Measurements from ENCODE around the gene LRRC3B.

Gene LRRC3B

GRCh38 chr3:26639339-26639738 lies 16.8 kb downstream of the LRRC3B start:
- DNase-seq (ENCODE audit: extremely low read depth, low read depth) = no peak
- H3K4me3 ChIP-seq (replicated peaks; ENCODE audit: low read depth, low read length) = no peak overlapping the region
- TF ChIP-seq CTCF (IDR thresholded peaks at IDR 0.05; ENCODE audit: low read depth, low read length, missing control alignments) = no peak

GRCh38 chr3:26647078-26647477 lies 24.5 kb downstream of the LRRC3B start:
- TF ChIP-seq CTCF (IDR thresholded peaks at IDR 0.05; ENCODE audit: low read depth, low read length, missing control alignments) = no peak
- DNase-seq (ENCODE audit: extremely low read depth, low read depth) = no peak

GRCh38 chr3:26648461-26648860 lies 25.9 kb downstream of the LRRC3B start:
- TF ChIP-seq CTCF (IDR thresholded peaks at IDR 0.05; ENCODE audit: low read depth, low read length, missing control alignments) = no peak
- DNase-seq (ENCODE audit: extremely low read depth, low read depth) = no peak
- H3K4me3 ChIP-seq (replicated peaks; ENCODE audit: low read depth, low read length) = no peak overlapping the region

More at GRCh38 chr3:26647078-26647477, 24.5 kb downstream of the LRRC3B start:
- no peak overlapping the region for H3K4me3 ChIP-seq (replicated peaks; ENCODE audit: low read depth, low read length)

DNA sequence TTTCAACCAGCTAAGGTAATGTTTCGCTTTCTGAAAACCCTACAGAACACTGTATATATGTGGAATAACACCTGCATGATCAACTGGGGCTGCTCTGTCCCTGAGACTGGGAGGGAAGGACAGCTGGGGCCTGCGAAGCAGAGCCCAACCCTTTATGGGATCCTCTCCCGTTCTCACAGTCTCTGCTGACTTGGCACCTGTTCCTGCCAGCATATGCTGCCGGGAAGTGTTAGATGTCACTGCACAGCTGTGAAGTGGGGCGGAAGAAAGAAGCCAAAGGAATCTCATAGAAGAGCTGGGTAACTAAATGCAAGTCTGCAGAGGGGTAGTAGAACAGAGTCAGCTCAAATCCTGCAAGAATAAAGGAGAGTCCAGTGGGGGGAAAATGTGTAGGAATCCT lies 29.6 kb downstream of the LRRC3B start:
- no peak for TF ChIP-seq CTCF (IDR thresholded peaks at IDR 0.05; ENCODE audit: low read depth, low read length, missing control alignments)
- DNase-seq (ENCODE audit: extremely low read depth, low read depth) = no peak
- no peak overlapping the region for H3K4me3 ChIP-seq (replicated peaks; ENCODE audit: low read depth, low read length)

GRCh38 chr3:26653811-26654425 lies 31.3 kb downstream of the LRRC3B start:
- no peak for TF ChIP-seq CTCF (IDR thresholded peaks at IDR 0.05; ENCODE audit: low read depth, low read length, missing control alignments)

GRCh38 chr3:26655231-26655630 lies 32.7 kb downstream of the LRRC3B start:
- DNase-seq (ENCODE audit: extremely low read depth, low read depth) = no peak
- TF ChIP-seq CTCF (IDR thresholded peaks at IDR 0.05; ENCODE audit: low read depth, low read length, missing control alignments) = no peak
- H3K4me3 ChIP-seq (replicated peaks; ENCODE audit: low read depth, low read length) = no peak overlapping the region

More at GRCh38 chr3:26653811-26654425, 31.3 kb downstream of the LRRC3B start:
- no peak for DNase-seq (ENCODE audit: extremely low read depth, low read depth)
- no peak overlapping the region for H3K4me3 ChIP-seq (replicated peaks; ENCODE audit: low read depth, low read length)
